Keratinocyte (primary cell): ENCODE results near the gene PTDSS2. TPM values are rescaled to one million over a fixed set of nuclear protein-coding genes. Genes with fewer than 3 reads are reported as not detected.

Experiments used
- DNase-seq: peaks from one replicate; pipeline ENCODE4 v3.0.0-alpha.2; 2011; ENCODE audit warnings: low read depth, missing footprints, low spot score
- FAIRE-seq: peaks from 2 replicates; lab custom pipeline; 2011; peaks lifted over from hg19 to GRCh38; lab: Jason Lieb, UNC
- H2AFZ ChIP-seq: 2 replicates; pipeline ENCODE4 v1.6.0; 2012; ENCODE audit warnings: low read length, control low read depth, inconsistent platforms; ENCODE audit not compliant: control insufficient read depth
- H3K27ac ChIP-seq: 2 replicates; pipeline ENCODE4 v1.5.1; 2011; ENCODE audit warnings: low read length; ENCODE audit not compliant: control insufficient read depth, insufficient read depth
- H3K27me3 ChIP-seq: 3 replicates; pipeline ENCODE4 v1.6.0; 2011; ENCODE audit warnings: low read length; ENCODE audit not compliant: control insufficient read depth, insufficient read depth; ENCODE audit errors: extremely low read depth
- H3K36me3 ChIP-seq, 2 experiments: 2 replicates in 1 of 2; 3 replicates in 1 of 2; pipeline ENCODE4 v1.5.1; 2011; ENCODE audit warnings: low read length in 2 of 2, mild to moderate bottlenecking in 1 of 2; ENCODE audit not compliant: control insufficient read depth in 2 of 2, insufficient read depth in 2 of 2; ENCODE audit errors: extremely low read depth in 1 of 2
- H3K4me1 ChIP-seq: 3 replicates; pipeline ENCODE4 v1.5.1; 2011; ENCODE audit warnings: low read length; ENCODE audit not compliant: control insufficient read depth, insufficient read depth; ENCODE audit errors: extremely low read depth
- H3K4me2 ChIP-seq: 3 replicates; pipeline ENCODE4 v1.6.0; 2011; ENCODE audit warnings: low read depth, low read length; ENCODE audit not compliant: control insufficient read depth, insufficient read depth; ENCODE audit errors: extremely low read depth
- H3K4me3 ChIP-seq, 3 experiments: fragments of 200-600 bp in 1 of 3; sonication (generic) in 1 of 3; 2 replicates in 2 of 3; 3 replicates in 1 of 3; pipeline ENCODE4 v1.5.1; 2011 to 2016; ENCODE audit warnings: low read length in 3 of 3, mild to moderate bottlenecking in 3 of 3, control low read depth in 2 of 3, inconsistent platforms in 1 of 3, low read depth in 1 of 3, mixed read lengths in 1 of 3, mixed run types in 1 of 3, moderate library complexity in 1 of 3; ENCODE audit not compliant: control insufficient read depth in 2 of 3, insufficient read depth in 2 of 3; ENCODE audit errors: extremely low read depth in 1 of 3
- H3K79me2 ChIP-seq: 2 replicates; pipeline ENCODE4 v1.6.0; 2012; ENCODE audit warnings: low read length; ENCODE audit not compliant: control insufficient read depth, insufficient read depth
- H3K9ac ChIP-seq: 3 replicates; pipeline ENCODE4 v1.6.0; 2011; ENCODE audit warnings: low read length; ENCODE audit not compliant: control insufficient read depth, insufficient read depth; ENCODE audit errors: extremely low read depth
- H3K9me1 ChIP-seq: 3 replicates; pipeline ENCODE4 v1.6.0; 2011; ENCODE audit warnings: low read length; ENCODE audit not compliant: control insufficient read depth, insufficient read depth; ENCODE audit errors: extremely low read depth
- H3K9me3 ChIP-seq: 2 replicates; pipeline ENCODE4 v1.5.1; 2012; ENCODE audit warnings: low read depth, low read length; ENCODE audit not compliant: control insufficient read depth
- H4K20me1 ChIP-seq: 3 replicates; pipeline ENCODE4 v1.6.0; 2011; ENCODE audit warnings: low read length; ENCODE audit not compliant: control insufficient read depth, insufficient read depth; ENCODE audit errors: extremely low read depth
- CTCF ChIP-seq, 3 experiments: IDR thresholded peaks in 1 of 3; conservative IDR thresholded peaks in 1 of 3; optimal IDR thresholded peaks in 1 of 3; 2 replicates in 2 of 3; 3 replicates in 1 of 3; pipeline versions ENCODE3 to v1.5.1; 2011; ENCODE audit warnings: low read length in 3 of 3, mild to moderate bottlenecking in 3 of 3, moderate library complexity in 2 of 3, control low read depth in 1 of 3, inconsistent platforms in 1 of 3; ENCODE audit not compliant: insufficient read depth in 2 of 3; ENCODE audit errors: extremely low read depth in 1 of 3
- EZH2 ChIP-seq: IDR thresholded peaks from one replicate; pipeline ENCODE4 v1.6.1; 2012; ENCODE audit warnings: inconsistent platforms, mild to moderate bottlenecking, low read length, moderate library complexity
- dilution Hi-C: fragments of 300-500 bp; cut with MboI; formaldehyde crosslinking; loops from one replicate; pipeline ENCODE4 v1.7.0; 2020; ENCODE audit warnings: low sequenced_read_pairs; ENCODE audit not compliant: extremely low pct_ligation_motif_present
- polyA plus RNA-seq, 5 experiments: library from polyadenylated mRNA; depleted of rRNA in 3 of 5; stranded (reverse) in 3 of 5; stranded (forward) in 1 of 5; unstranded in 1 of 5; fragments of >200 nt; gene quantifications; 1 replicate in 1 of 5; 2 replicates in 3 of 5; 3 replicates in 1 of 5; pipeline versions ENCODE4 v1.2.1 to v1.2.3, GENCODE V29; 2011 to 2012; ENCODE audit warnings: missing spikeins in 2 of 5, low read depth in 1 of 5, low replicate concordance in 1 of 5

PTDSS2 gene
- polyA plus RNA-seq, 1 donor (not counting 4 experiments of a cell fraction or from before 2014, with no cell fraction given): 21.6 TPM

- H3K27ac ChIP-seq: no peak overlapping the region
- dilution Hi-C loops: no loop called here
- no peak overlapping the region for H3K4me2 ChIP-seq
- H3K9me3 ChIP-seq: no peaks in the 10 kb centered on the region
- H3K79me2 ChIP-seq: no peaks in the 10 kb centered on the region
- H3K36me3 ChIP-seq: peaks cover 0 to 6% of the 10 kb centered on the region in 2 experiments
- no peak overlapping the region for H3K4me3 ChIP-seq
- no peaks in the 10 kb centered on the region for H4K20me1 ChIP-seq
- H2AFZ ChIP-seq: no peak overlapping the region
- TF ChIP-seq CTCF (optimal IDR thresholded peaks at IDR 0.05 in 1 of 3, IDR thresholded peaks at IDR 0.05 in 1 of 3, conservative IDR thresholded peaks at IDR 0.05 in 1 of 3; ENCODE audit: extremely low read depth in 1 of 3, insufficient read depth in 2 of 3, low read length in 3 of 3) (no peak), EZH2 (no peak)
- no peak overlapping the region for H3K9ac ChIP-seq
- FAIRE-seq (no peak), DNase-seq (no peak)
- no peaks in the 10 kb centered on the region for H3K9me1 ChIP-seq
- H3K4me1 ChIP-seq: peaks cover 12% of the 10 kb centered on the region
- no peaks in the 10 kb centered on the region for H3K27me3 ChIP-seq
Measured at GRCh38 chr11:420054-420910, 29.8 kb upstream of the PTDSS2 start.

- no peaks in the 10 kb centered on the region for H3K79me2 ChIP-seq
- TF ChIP-seq CTCF (optimal IDR thresholded peaks at IDR 0.05 in 1 of 3, IDR thresholded peaks at IDR 0.05 in 1 of 3, conservative IDR thresholded peaks at IDR 0.05 in 1 of 3; ENCODE audit: extremely low read depth in 1 of 3, insufficient read depth in 2 of 3, low read length in 3 of 3) (no peak), EZH2 (no peak)
- no peak overlapping the region for H3K4me3 ChIP-seq
- FAIRE-seq (no peak), DNase-seq (no peak)
- H3K9me1 ChIP-seq: no peaks in the 10 kb centered on the region
- dilution Hi-C loops: no loop called here
- H4K20me1 ChIP-seq: no peaks in the 10 kb centered on the region
- no peaks in the 10 kb centered on the region for H3K27me3 ChIP-seq
- no peak overlapping the region for H3K4me2 ChIP-seq
- no peaks in the 10 kb centered on the region for H3K9me3 ChIP-seq
- H3K36me3 ChIP-seq: peaks cover 0 to 6% of the 10 kb centered on the region in 2 experiments
- peaks cover 6% of the 10 kb centered on the region for H3K4me1 ChIP-seq
- H3K27ac ChIP-seq: no peak overlapping the region
- no peak overlapping the region for H2AFZ ChIP-seq
- no peak overlapping the region for H3K9ac ChIP-seq
Measured at GRCh38 chr11:420911-421321, 29.2 kb upstream of the PTDSS2 start.
